COR-L47 (cell line): ENCODE results near the gene PAQR4.
"Not testable (repeated sequence)": the region's sequence is repeated elsewhere in the genome, so short reads cannot be mapped to it uniquely, and the experiment has no call there.

Experiments
- DNase-seq: peaks from one replicate; lab custom pipeline; 2025; lab: John Stamatoyannopoulos, UW

The PAQR4 gene

DNA sequence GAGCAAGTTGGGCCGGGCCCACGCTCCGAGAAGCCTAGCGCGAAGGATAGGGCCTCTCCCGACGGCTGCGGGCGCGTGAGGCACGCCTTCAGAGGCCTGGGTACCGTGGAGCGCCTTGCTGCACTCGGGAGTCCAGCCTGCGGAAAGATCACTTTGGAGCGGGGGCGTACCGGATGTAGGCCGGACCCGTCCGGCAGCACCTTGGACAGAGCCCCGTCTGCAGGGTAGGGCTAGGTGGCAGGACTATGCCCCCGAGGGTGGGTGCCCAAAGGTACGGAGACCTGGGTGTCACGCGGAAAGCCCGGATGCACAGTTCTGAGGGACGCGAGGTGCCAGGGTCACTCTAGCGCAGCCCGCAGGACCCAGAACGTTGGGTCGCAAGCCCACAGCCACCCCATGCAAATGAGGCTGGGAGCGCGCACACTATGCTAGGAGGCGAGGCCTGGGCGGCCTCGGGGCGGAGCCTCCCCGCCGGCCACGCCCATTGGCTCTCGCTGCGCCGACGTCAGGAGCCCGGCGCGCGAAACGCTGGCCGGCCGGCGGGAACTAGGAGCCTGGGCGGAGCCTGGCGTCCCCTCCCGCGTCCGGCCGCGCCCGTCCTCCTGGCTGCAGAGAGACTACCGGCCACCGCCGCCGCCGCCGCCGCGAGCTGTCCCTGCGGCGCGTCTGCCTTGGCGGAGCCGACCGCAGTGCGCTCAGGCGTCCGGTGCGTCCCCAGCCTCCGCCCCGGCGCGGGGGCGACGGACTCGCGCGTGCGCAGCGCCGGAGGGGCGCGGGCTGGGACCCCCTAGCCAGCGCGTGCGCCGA is at the start of gene PAQR4:
TSS of gene PAQR4 (plus strand) at position 611 of the 807 bp plus-strand sequence. CDS start 327 bp downstream, outside the sequence.
- peak; percentile 89 for DNase-seq

DNA sequence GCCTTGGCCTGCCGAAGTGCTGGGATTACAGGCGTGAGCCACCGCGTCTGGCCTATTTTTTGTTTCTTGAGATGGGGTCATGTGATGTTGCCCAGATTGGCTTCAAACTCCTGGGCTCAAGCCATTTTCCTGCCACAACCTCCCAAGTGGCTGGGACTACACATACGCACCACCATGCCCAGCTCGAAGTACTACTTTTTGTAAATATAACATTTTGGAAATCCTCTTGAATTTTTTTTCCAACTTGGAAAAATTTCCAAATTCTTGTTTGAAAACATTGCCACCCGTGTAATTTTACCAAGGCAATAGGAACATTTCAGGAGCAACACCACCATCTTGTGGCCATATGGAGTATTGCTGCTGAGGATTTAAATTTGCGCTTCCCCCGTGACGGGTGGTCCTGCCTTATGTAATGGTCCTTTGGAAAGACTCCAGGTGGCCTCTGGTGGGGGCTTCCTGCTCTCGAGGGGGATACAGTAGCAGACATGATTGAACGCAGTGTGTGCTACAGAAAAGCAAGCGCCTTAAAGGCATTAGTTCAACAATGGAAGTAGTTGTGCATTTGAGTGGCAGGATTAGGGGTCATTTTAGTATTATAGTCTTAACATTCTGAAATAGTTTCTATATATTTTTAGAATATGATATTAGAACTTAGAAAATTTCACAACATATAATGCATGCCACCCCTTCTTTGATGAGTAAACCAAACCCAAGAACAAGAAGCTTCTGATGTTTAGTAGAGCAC is 49.5 kb upstream of the PAQR4 start:
- peak; percentile 58 for DNase-seq

DNA sequence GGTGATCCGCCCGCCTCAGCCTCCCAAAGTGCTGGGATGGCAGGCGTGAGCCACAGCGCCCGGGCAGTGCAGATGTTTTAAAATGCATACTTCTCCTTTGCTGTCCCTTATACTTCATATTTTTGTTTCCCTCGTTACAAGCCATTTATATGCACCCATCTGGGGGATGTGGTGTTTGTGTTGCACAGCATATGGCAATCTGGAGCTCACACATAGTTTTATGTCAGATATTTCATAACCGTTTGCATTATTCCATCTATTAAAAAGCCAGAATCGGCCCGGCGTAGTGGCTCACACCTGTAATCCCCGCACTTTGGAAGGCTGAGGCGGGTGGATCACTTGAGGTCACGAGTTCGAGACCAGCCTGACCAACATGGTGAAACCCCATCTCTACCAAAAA is 45.7 kb upstream of the PAQR4 start:
- no peak for DNase-seq

DNA sequence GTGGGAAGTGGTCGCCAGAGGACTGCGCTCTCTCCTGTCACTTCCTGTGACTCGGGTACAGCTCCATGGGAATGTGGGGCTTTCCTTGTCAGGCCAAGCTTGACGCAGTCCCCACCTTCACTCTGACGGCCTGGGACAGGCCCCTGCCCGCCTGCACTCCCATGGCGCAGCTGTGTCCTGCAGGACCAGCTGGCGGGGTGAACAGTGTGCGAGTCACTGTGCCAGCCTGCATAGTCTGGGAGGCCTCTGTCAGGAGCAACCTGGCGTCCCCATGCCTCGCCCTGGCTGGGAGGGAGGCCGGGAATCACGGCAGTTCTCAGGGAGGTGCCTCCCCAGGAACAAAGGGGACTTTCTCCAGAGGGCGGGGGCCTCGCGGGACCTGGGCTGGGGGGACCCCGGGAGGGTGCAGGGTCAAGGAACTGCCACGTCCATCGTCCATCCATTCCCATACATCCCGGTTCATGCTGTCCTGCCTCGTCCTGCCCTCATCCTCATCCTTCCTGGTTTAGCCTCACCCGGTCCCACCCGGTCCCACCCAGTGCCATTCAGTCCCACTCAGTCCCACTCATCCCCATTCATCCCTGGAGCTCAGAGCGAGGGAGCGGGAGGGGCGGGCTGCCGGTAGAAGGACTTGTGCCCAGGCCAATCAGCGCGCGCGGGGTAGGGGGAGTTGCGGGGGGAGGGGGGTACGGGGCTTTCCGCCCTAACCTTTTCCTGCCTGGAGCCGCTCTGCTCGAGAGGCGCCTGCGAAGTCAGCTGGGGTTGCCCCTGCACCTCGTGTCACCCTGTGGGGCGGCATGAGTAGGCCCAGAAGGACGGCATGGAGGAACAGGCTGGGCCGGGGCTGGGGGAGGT is 44.0 kb upstream of the PAQR4 start:
- DNase-seq = no peak

DNA sequence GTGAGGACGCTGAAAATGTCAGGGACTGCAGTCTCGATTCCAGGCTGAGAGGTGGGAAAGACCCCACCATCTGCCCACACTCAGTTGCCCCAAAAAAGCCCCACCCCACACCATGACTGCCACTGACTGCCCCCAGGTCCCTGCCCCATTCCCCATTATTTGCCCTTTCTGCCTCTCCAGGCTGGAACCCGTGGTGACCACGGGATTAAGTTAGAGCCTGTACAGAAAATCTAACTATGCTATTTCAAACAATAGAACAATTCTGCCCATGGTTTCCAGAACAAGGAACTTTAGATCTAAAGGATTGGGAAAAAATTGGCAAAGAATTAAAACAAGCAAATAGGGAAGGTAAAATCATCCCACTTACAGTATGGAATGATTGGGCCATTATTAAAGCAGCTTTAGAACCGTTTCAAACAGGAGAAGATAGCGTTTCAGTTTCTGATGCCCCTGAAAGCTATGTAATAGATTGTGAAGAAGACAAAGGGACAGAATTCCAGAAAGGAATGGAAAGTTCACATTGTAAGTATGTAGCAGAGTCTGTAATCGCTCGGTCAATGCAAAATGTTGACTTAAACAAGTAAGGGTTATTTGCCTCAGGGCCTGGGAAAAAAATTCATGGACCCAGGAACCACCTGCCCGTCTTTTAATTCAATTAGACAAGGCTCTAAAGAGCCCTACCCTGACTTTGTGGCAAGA is 43.0 kb upstream of the PAQR4 start:
- no peak for DNase-seq

DNA sequence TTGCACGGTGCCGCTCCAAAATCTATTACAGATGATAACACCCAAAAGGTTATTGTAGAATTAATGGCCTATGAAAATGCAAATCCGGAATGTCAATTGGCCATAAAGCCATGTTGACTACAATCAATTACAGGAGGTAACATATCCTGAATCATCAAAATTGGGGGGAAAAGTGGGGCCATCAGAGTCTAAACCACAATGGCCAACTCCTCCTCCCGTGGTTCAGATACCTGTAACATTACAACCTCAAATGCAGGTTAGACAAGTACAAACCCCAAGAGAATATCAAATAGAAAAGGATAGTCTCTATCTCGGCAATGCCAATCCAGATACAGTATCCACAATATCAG is 42.5 kb upstream of the PAQR4 start:
- no peak for DNase-seq

DNA sequence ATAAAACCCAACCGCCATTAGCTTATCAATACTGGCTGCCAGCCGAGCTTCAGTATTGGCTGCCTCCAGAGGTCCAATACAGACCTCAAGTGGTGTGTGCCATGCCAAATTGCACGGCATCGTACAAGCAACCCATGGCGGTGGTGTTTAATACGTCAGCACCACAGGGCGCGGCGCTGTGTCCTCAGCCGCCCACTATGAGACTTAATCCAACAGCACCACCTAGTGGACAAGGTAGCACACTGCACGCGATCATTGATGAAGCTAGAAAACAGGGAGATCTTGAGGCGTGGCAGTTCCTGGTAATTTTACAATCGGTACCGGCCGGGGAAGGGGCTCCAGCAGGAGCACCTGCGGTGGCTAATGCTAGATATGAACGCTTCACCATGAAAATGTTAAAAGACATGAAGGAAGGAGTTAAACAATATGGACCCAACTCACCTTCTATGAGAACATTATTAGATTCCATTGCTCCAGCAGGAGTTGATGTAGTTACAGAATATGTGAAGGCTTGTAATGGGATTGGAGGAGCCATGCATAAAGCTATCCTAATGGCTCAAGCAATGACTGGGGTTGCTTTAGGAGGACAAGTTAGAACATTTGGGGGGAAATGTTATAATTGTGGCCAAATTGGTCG is 42.0 kb upstream of the PAQR4 start:
- DNase-seq = peak; percentile 82

DNA sequence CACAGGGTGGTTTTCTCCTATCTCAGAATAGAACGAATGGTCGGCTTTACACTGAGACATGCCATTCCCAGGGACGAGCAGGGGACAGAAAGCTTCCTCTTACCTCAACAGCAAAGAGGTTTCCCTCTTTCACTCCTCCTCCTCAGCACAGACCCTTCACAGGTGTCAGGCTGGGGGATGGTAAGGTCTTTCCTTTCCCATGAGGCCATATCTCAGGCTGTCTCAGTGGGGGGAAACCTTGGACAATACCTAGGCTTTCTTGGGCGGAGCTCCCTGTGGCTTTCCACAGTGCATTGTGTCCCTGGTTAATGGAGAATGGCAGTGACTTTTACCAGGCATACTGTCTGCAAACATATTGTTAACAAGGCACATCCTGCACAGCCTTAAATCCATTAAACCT is 41.0 kb upstream of the PAQR4 start:
- DNase-seq = not testable (repeated sequence)

DNA sequence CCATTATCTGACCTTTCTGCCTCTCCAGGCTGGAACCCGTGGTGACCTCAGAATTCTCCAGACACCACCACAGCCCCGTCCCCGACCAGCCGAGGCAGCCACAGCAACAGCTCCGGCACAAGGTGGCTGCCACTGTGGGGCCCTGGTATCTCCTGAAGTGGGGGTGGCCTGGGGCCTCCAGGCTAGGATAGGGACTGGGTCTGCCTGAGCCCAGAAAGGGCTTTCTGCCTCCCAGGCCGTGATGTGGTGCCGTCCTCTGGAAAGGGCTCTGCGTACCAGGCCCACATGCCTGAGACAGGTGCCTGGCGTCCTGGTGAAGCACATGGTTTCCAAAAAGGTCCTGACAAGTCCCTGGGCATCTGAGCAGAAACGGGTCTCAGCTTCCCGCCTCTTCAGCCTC is 40.4 kb upstream of the PAQR4 start:
- DNase-seq = no peak

DNA sequence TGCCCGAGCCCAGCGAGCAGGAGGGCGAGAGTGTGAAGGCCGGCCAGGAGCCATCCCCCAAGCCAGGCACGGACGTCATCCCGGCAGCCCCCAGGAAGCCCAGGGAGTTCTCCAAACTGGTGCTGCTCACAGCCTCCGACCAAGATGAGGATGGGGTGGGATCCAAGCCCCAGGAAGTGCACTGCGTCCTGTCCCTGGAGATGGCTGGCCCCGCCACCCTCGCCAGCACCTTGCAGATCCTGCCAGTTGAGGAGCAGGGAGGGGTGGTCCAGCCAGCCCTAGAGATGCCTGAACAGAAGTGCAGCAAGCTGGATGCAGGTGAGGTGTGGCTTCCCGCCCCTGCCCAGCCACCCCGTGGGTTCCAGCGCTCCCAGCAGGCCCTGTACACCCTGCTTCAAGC is 39.5 kb upstream of the PAQR4 start:
- DNase-seq = no peak

DNA sequence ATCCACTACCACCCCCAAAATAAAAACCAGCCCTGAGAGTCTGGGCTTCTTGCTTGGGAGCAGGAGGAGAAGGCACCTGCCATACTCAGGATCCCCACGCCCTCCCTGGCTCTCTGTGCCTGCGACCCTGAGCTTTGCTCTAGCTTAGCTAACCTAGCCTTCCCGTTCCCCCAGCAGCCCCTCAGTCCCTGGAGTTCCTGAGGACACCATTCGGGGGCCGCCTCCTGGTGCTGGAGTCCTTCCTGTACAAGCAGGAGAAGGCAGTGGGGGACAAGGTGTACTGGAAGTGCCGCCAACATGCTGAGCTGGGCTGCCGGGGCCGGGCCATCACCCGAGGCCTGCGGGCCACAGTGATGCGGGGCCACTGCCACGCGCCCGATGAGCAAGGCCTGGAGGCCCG is 38.9 kb upstream of the PAQR4 start:
- no peak for DNase-seq

DNA sequence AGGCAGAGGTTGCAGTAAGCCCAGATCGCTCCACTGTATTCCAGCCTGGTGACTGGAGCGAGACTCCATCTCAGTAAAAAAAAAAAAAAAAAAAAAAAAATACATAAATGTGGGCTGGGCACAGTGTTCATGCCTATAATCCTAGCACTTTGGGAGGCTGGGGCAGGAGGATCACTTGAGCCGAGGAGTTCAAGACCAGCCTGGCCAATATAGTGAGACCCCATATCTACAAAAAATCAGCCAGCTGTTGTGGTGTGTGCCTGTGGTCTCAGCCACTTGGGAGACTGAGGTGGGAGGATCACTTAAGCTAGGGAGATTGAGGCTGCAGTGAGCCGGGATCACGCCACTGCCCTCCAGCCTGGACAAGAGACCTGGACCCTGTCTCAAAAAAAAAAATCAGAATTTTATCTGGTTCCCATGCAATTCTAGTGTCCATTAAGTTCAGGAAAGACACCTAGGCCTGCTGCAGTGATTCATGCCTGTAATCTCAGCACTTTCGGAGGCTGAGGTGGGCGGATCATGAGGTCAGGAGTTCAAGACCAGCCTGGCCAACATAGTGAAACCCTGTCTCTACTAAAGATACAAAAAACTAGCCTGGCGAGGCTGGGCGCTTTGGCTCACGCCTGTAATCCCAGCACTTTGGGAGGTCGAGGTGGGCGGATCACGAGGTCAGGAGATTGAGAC is 37.8 kb upstream of the PAQR4 start:
- not testable (repeated sequence) for DNase-seq

DNA sequence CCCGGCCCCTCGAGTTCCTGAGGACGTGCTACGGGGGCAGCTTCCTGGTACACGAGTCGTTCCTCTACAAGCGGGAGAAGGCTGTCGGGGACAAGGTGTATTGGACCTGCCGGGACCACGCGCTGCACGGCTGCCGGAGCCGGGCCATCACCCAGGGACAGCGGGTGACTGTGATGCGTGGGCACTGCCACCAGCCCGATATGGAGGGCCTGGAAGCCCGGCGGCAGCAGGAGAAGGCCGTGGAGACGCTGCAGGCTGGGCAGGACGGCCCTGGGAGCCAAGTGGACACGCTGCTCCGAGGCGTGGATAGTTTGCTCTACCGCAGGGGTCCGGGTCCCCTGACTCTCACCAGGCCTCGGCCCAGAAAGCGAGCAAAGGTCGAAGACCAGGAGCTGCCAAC is 36.0 kb upstream of the PAQR4 start:
- DNase-seq = no peak

DNA sequence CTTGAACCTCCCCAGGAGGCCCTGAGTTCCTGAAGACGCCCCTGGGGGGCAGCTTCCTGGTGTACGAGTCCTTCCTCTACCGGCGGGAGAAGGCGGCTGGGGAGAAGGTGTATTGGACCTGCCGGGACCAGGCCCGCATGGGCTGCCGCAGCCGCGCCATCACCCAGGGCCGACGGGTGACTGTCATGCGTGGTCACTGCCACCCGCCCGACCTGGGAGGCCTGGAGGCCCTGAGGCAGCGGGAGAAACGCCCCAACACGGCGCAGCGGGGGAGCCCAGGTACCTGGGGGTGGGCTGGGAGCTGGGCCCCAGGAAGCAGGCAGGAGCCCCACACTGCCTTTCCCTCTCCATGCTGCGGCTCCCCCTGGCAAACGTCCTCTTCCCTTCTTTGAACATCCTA is 35.4 kb upstream of the PAQR4 start:
- no peak for DNase-seq

DNA sequence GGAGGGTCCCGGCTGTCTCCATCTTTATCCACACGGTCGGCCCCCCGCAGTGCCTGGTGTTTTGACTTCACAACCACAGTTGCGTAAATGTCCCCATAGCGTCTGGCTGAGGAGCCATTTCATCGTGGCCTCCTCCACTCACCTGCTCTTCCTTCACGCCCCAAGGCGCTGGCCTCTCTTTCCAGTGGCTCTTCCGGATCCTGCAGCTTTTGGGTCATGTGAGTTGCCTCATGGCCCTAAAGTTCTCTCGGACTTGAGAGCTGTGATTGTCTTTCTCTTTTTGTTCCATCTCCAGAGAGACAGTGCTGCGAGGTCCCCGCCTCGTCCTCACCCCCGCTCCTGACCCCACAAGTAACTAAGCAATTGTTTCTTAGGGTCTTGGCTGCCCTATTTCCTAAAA is 34.7 kb upstream of the PAQR4 start:
- no peak for DNase-seq

DNA sequence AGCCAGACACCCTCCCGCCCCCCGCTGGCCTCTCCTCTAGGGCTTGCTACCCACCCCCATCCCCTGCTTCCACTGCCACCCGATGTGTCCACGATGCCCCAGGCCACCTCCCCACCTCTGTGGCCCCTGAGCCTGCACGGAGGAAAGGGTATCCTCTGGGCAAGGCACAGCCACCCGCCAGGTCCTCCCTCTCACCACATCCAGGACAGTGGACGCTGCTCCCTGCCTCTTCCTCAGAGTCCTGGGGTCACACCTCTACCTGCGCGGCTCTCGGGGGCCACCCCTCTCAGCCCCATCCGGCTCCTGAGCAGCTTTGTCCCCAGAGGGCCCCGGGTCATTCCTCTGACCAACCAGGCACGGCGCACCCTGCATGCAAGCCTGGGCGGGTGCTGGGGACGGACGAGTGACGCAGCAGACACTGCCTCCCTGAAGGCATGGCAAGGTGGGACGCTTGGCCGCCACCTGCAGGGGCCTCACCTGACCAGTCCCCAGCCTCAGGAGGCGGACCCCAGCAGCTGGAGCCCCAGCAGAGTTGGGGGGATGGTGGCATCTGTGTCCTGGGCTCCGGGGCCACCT is 32.6 kb upstream of the PAQR4 start:
- DNase-seq = no peak

DNA sequence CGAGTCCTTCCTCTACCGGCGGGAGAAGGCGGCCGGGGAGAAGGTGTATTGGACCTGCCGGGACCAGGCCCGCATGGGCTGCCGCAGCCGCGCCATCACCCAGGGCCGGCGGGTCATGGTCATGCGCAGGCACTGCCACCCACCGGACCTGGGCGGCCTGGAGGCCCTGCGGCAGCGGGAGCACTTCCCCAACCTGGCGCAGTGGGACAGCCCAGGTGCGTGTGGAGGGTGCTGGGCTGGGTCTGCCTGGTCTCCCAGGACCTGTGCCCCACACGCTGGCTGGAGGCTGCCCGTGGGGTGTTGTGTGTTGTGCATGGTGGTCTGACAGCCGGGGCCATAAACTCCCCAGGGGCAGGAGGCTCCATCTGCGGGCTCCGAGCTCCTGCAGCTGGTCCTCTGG is 32.0 kb upstream of the PAQR4 start:
- no peak for DNase-seq

DNA sequence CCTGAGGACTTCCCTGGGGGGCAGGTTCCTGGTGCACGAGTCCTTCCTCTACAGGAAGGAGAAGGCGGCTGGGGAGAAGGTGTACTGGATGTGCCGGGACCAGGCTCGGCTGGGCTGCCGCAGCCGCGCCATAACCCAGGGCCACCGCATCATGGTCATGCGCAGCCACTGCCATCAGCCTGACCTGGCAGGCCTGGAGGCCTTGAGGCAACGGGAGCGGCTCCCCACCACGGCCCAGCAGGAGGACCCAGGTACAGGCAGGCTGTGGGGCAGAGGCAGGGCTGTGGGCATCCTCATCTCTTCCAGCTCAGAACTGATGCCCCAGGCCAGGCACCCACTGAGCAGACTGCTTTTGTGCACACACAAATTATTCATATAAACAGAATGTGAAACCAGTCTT is 30.9 kb upstream of the PAQR4 start:
- no peak for DNase-seq

DNA sequence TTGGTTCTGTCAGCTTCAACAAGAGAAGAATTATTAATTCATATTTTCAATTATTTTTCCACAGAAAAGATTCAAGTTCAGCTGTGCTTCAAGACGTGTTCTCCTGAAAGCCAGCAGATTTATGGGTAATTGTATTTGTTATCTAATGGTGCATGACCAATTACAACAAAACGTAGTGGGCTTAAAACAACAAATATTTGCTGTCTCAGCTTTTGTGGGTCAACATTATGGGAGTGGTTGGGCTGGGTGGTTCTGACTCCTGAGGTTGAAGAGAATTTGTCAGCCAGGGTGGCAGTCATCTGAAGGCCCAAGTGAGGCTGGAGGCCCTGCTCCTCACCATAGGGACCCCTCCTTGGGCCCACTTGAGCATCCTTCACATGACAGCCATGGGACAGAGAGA is 29.2 kb upstream of the PAQR4 start:
- DNase-seq = no peak

DNA sequence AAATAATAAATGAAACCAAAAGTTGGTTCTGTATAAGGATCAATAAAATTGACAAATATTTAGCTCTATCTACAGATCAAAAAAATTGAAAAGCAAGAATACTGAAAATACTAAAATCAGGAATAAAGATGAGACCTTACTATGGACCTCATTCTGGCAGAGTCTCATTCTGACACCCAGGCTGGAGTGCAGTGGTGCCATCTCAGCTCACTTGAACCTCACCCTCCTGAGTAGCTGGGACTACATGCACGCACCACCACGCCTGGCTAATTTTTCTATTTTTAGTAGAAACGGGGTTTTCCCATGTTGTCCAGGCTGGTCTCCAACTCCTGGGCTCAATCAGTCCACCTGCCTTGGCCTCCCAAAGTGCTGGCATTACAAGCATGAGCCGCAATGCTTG is 27.1 kb upstream of the PAQR4 start:
- DNase-seq = no peak

DNA sequence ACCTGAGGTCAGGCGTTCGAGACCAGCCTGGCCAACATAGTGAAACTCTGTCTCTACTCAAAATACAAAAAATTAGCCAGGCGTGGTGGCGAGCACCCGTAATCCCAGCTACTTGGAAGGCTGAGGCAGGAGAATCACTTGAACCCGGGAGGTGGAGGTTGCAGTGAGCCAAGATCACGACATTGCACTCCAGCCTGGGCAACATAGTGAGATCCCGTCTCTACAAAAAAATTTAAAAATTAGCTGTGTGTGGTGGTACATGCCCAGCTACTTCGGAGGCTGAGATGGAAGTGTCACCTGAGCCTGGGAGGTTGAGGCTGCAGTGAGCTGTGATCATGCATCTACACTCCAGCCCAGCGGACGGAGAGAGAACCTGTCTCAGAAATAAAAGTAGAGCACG is 25.4 kb upstream of the PAQR4 start:
- not testable (repeated sequence) for DNase-seq
